Breast epithelium (tissue), 3 donors: ENCODE measurements around the gene ACCSL.

Experiments
- CTCF ChIP-seq, 3 donors: fragments of 450-650 bp; IDR thresholded peaks; one replicate each; pipeline ENCODE4 v1.5.1; 2016 to 2017; ENCODE audit warnings: antibody characterized with exemption in 3 of 3, mild to moderate bottlenecking in 3 of 3, moderate library complexity in 3 of 3
- POLR2A ChIP-seq: fragments of 450-650 bp; IDR thresholded peaks from one replicate; pipeline ENCODE4 v1.6.1; 2016; ENCODE audit warnings: antibody characterized with exemption, mild to moderate bottlenecking, moderate library complexity
- POLR2AphosphoS5 ChIP-seq, 3 donors: sonication (generic); formaldehyde crosslinking; IDR thresholded peaks; one replicate each; pipeline ENCODE4 v1.6.1; 2017; ENCODE audit warnings: antibody characterized with exemption in 3 of 3

GRCh38 chr11:44047931-44048431 is at the start of gene ACCSL:
- TF ChIP-seq CTCF (IDR thresholded peaks at IDR 0.05) (no peak), POLR2AphosphoS5 (IDR thresholded peaks at IDR 0.05) (no peak), POLR2A (no peak)
